Mesothelial cell of epicardium (in vitro differentiated cells): ENCODE results near the gene THADA. TPM values are rescaled to one million over a fixed set of nuclear protein-coding genes. Genes with fewer than 3 reads are reported as not detected.
"Not testable (repeated sequence)": the region's sequence is repeated elsewhere in the genome, so short reads cannot be mapped to it uniquely, and the experiment has no call there.

ENCODE experiments used
- DNase-seq, 2 experiments: peaks; one replicate each; pipeline ENCODE4 v3.0.0; 2021; ENCODE audit warnings: low spot score in 2 of 2; ENCODE audit not compliant: unreplicated experiment in 2 of 2
- H3K27ac Mint-ChIP-seq: 2 replicates; pipeline ENCODE4 v1.8.0; 2021; ENCODE audit warnings: mixed read lengths
- H3K27me3 Mint-ChIP-seq: 2 replicates; pipeline ENCODE4 v1.8.0; 2021; ENCODE audit warnings: low read depth, mixed read lengths
- H3K36me3 Mint-ChIP-seq: 2 replicates; pipeline ENCODE4 v1.8.0; 2021; ENCODE audit warnings: mixed read lengths
- H3K4me1 Mint-ChIP-seq: 2 replicates; pipeline ENCODE4 v1.8.0; 2021; ENCODE audit warnings: mixed read lengths
- H3K4me3 Mint-ChIP-seq: 2 replicates; pipeline ENCODE4 v1.8.0; 2021; ENCODE audit warnings: mild to moderate bottlenecking, moderate library complexity, mixed read lengths
- H3K9me3 Mint-ChIP-seq: 2 replicates; pipeline ENCODE4 v1.8.0; 2021; ENCODE audit warnings: mixed read lengths
- CTCF ChIP-seq: fragments of 200-600 bp; sonication (generic); IDR thresholded peaks from one replicate; pipeline ENCODE4 v1.5.0; 2021; ENCODE audit warnings: antibody characterized with exemption; ENCODE audit not compliant: unreplicated experiment
- total RNA-seq: library from RNA; stranded (reverse); gene quantifications from 3 replicates; pipeline ENCODE4 v1.2.1, GENCODE V29; 2021

THADA gene
- total RNA-seq, 1 donor from 2014 or later = 33.6 TPM

- peaks cover 17% of the 10 kb centered on the region for H3K36me3 Mint-ChIP-seq
- no peak overlapping the region for H3K4me3 Mint-ChIP-seq
- no peak for TF ChIP-seq CTCF
- H3K27ac Mint-ChIP-seq = no peak overlapping the region
- no peak for DNase-seq
- peaks cover 49% of the 10 kb centered on the region for H3K4me1 Mint-ChIP-seq
- H3K9me3 Mint-ChIP-seq = peaks cover 16% of the 10 kb centered on the region
- H3K27me3 Mint-ChIP-seq = no peaks in the 10 kb centered on the region
Measured at GRCh38 chr2:43448822-43449110, 147.1 kb downstream of the THADA start.

- DNase-seq = no peak
- peaks cover 17% of the 10 kb centered on the region for H3K36me3 Mint-ChIP-seq
- no peak for TF ChIP-seq CTCF
- H3K27me3 Mint-ChIP-seq = no peaks in the 10 kb centered on the region
- peak overlapping the region; percentile 31 for H3K27ac Mint-ChIP-seq
- peaks cover 16% of the 10 kb centered on the region for H3K9me3 Mint-ChIP-seq
- H3K4me1 Mint-ChIP-seq = peaks cover 49% of the 10 kb centered on the region
- H3K4me3 Mint-ChIP-seq = no peak overlapping the region
Measured at GRCh38 chr2:43448011-43448821, 147.6 kb downstream of the THADA start.

GRCh38 chr2:43446755-43447154 lies 149.1 kb downstream of the THADA start:
- H3K4me3 Mint-ChIP-seq, DNase-seq, H3K27ac Mint-ChIP-seq, H3K27me3 Mint-ChIP-seq: not testable (repeated sequence)
- Mint-ChIP-seq H3K9me3 (peaks cover 18% of the 10 kb centered on the region), H3K4me1 (peaks cover 50% of the 10 kb centered on the region), H3K36me3 (peaks cover 17% of the 10 kb centered on the region)
- TF ChIP-seq CTCF = peak; percentile 45

GRCh38 chr2:43445781-43446180 lies 150.1 kb downstream of the THADA start:
- H3K27ac Mint-ChIP-seq = peak overlapping the region; percentile 91
- no peak for DNase-seq
- H3K9me3 Mint-ChIP-seq = peaks cover 19% of the 10 kb centered on the region
- H3K4me3 Mint-ChIP-seq = no peak overlapping the region
- no peak for TF ChIP-seq CTCF
- peaks cover 57% of the 10 kb centered on the region for H3K4me1 Mint-ChIP-seq
- no peaks in the 10 kb centered on the region for H3K27me3 Mint-ChIP-seq
- H3K36me3 Mint-ChIP-seq = peaks cover 12% of the 10 kb centered on the region

- Mint-ChIP-seq H3K4me3 (no peak overlapping the region), H3K4me1 (peaks cover 64% of the 10 kb centered on the region), H3K36me3 (peaks cover 12% of the 10 kb centered on the region), H3K9me3 (peaks cover 12% of the 10 kb centered on the region), H3K27me3 (no peaks in the 10 kb centered on the region), H3K27ac (peak overlapping the region; percentile 91)
- TF ChIP-seq CTCF = no peak
- no peak for DNase-seq
Measured at GRCh38 chr2:43444989-43445645, 150.7 kb downstream of the THADA start.
